GM11168 (cell line): ENCODE data around the gene DDO.
"Not testable (repeated sequence)": the region's sequence is repeated elsewhere in the genome, so short reads cannot be mapped to it uniquely, and the experiment has no call there.

Experiments used
- in situ Hi-C: fragments of 300-500 bp; cut with MboI; formaldehyde crosslinking; loops from one replicate; pipeline ENCODE4 v1.12.0; 2022; ENCODE audit warnings: low sequenced_read_pairs; ENCODE audit not compliant: unreplicated experiment

DDO gene

DNA sequence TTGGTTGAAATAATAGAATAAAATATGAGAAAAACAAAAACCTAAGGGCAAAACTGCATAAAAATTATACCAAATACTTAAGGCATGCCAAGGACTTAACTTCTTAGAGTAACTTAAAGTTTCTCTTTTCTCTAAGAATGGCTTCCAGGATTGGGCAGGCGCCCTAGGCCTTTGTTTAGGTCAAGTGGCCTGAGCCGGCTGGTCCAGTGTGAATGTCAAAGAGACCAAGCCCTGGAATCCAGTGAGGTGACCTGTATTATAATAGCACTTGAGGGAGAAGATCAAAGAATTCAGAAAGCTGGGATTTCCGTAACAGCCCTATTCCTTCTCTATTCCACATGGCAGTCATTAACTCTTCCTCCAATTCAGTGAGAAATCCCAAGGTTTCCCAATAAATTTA is 63.8 kb downstream of the DDO start:
- in situ Hi-C loops: no loop called here

GRCh38 chr6:110350593-110350992 is 64.8 kb downstream of the DDO start:
- in situ Hi-C loops: not testable (repeated sequence)

DNA sequence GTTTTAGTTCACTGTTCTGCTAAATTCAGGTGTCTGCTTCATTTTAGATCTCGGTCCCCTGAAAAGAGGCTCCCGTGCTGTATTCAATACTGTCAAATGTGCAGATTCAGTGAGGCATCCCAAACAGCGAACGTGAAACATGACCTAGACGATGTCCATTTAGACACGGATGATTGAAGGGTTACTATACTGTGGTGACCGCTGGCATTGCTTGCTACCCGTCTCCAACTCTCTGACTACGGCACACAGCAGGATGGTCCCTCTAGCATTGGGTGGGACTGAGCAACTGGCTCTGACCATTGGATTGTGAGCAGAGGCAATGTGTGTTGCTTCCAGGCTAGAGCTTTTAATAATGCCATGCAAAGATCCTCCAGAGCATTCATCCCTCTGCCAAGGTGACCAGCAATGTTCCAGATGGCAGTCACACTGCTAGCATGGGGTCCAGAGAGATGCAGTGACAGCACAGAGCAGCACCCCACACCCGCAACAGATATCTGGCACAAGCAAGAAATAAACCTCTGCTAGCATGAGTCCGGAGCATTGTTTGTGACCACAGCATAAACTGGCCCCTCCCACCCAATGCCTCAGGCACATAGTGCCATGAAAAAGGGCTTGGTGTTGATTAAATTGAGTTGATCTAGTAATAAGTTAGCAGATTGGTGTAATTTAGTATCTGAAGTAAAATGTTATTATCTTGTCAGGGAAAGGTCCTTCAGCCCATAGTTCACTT is 66.2 kb downstream of the DDO start:
- in situ Hi-C loops: no loop called here

DNA sequence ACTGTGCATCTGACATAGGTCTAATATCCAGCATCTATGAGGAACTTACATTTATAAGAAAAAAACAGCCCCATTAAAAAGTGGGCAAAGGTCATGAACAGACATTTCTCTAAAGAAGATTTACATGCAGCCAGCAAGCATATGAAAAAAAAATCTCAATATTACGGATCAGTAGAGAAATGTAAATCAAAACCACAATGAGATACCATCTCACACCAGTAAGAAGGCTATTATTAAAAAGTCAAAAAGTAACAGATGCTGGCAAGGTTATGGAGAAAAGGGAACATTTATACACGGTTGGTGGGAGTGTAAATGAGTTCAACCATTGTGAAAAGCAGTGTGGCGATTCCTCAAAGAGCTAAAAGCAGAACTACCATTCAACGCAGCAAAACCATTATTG is 70.3 kb downstream of the DDO start:
- in situ Hi-C loops: no loop called here

- in situ Hi-C loops: no loop called here
Measured at GRCh38 chr6:110342759-110343158, 72.6 kb downstream of the DDO start.
